Neural cell (in vitro differentiated cells): ENCODE measurements around the gene PANK2. TPM values are rescaled to one million over a fixed set of nuclear protein-coding genes. Genes with fewer than 3 reads are reported as not detected.

Source experiments
- H2AFZ ChIP-seq: fragments of 200-600, 300-800 bp; sonication (generic), shearing (Covaris generic); 2 replicates; pipeline ENCODE4 v1.6.0; 2014; ENCODE audit warnings: low read depth, mild to moderate bottlenecking, antibody characterized with exemption, low read length, moderate library complexity
- H3F3A ChIP-seq: fragments of 200-600 bp; shearing (Covaris generic); 2 replicates; pipeline ENCODE4 v1.6.1; 2016; ENCODE audit warnings: mild to moderate bottlenecking, moderate library complexity, mixed read lengths, antibody characterized with exemption, low read length; ENCODE audit not compliant: insufficient read depth, poor library complexity, severe bottlenecking
- H3K27ac ChIP-seq: fragments of 200-600, 300-800 bp; sonication (generic), shearing (Covaris generic); 2 replicates; pipeline ENCODE4 v1.5.1; 2014; ENCODE audit warnings: mild to moderate bottlenecking, low read length, moderate library complexity
- H3K27me3 ChIP-seq: fragments of 300-800, 200-600 bp; sonication (generic), shearing (Covaris generic); 2 replicates; pipeline ENCODE4 v1.6.0; 2014; ENCODE audit warnings: mild to moderate bottlenecking, low read depth, low read length, moderate library complexity; ENCODE audit not compliant: insufficient read depth
- H3K36me3 ChIP-seq: fragments of 300-800, 200-600 bp; sonication (generic), shearing (Covaris generic); 2 replicates; pipeline ENCODE4 v1.5.1; 2014; ENCODE audit warnings: mild to moderate bottlenecking, antibody characterized with exemption, low read length, moderate library complexity; ENCODE audit not compliant: insufficient read depth
- H3K4me2 ChIP-seq: fragments of 300-800, 200-600 bp; sonication (generic), shearing (Covaris generic); 2 replicates; pipeline ENCODE4 v1.6.0; 2014; ENCODE audit warnings: mild to moderate bottlenecking, low read length
- H3K4me3 ChIP-seq: fragments of 300-800, 200-600 bp; sonication (generic), shearing (Covaris generic); 2 replicates; pipeline ENCODE4 v1.5.1; 2014; ENCODE audit warnings: mild to moderate bottlenecking, low read length, moderate library complexity
- H3K79me2 ChIP-seq: fragments of 200-600 bp; shearing (Covaris generic); replicated peaks from 2 replicates; pipeline ENCODE4 v1.6.0; 2014; ENCODE audit warnings: mild to moderate bottlenecking, low read length, moderate library complexity; ENCODE audit not compliant: insufficient read depth
- H3K9ac ChIP-seq: fragments of 300-800, 200-600 bp; sonication (generic), shearing (Covaris generic); 2 replicates; pipeline ENCODE4 v1.6.1; 2016; ENCODE audit warnings: mild to moderate bottlenecking, low read length, mixed read lengths
- H3K9me2 ChIP-seq: fragments of 200-600 bp; shearing (Covaris generic); 2 replicates; pipeline ENCODE4 v1.6.1; 2016; ENCODE audit warnings: mild to moderate bottlenecking, low read length, mixed read lengths; ENCODE audit not compliant: insufficient read depth
- H3K9me3 ChIP-seq: fragments of 200-600, 300-800 bp; sonication (generic), shearing (Covaris generic); 2 replicates; pipeline ENCODE4 v1.6.1; 2016; ENCODE audit warnings: mild to moderate bottlenecking, mixed run types, low read length, moderate library complexity, mixed read lengths
- H4K20me1 ChIP-seq: fragments of 200-600 bp; shearing (Covaris generic); 2 replicates; pipeline ENCODE4 v1.6.1; 2016; ENCODE audit warnings: mild to moderate bottlenecking, mixed run types; ENCODE audit not compliant: insufficient read depth
- EP300 ChIP-seq: fragments of 450-650 bp; conservative IDR thresholded peaks from 2 replicates; pipeline ENCODE4 v1.6.1; 2014; ENCODE audit warnings: antibody characterized with exemption, mild to moderate bottlenecking, moderate library complexity; ENCODE audit not compliant: poor library complexity, severe bottlenecking
- EZH2 ChIP-seq: fragments of 200-600, 300-800 bp; shearing (Covaris generic), sonication (generic); IDR thresholded peaks from 2 replicates; pipeline ENCODE4 v1.6.1; 2014; ENCODE audit warnings: antibody characterized with exemption, low read length, borderline replicate concordance, mild to moderate bottlenecking; ENCODE audit not compliant: insufficient read depth, poor library complexity, severe bottlenecking
- MXI1 ChIP-seq: fragments of 450-650 bp; conservative IDR thresholded peaks from 2 replicates; pipeline ENCODE4 v1.6.1; 2014; ENCODE audit warnings: antibody characterized with exemption, mild to moderate bottlenecking; ENCODE audit not compliant: poor library complexity, severe bottlenecking
- POLR2AphosphoS5 ChIP-seq: IDR thresholded peaks from 2 replicates; pipeline ENCODE4 v1.6.1; 2012
- RAD21 ChIP-seq: fragments of 450-650 bp; conservative IDR thresholded peaks from 2 replicates; pipeline ENCODE4 v1.6.1; 2014; ENCODE audit warnings: antibody characterized with exemption, mild to moderate bottlenecking, moderate library complexity
- SMC3 ChIP-seq: fragments of 450-650 bp; conservative IDR thresholded peaks from 2 replicates; pipeline ENCODE4 v1.6.1; 2014; ENCODE audit warnings: antibody characterized with exemption, mild to moderate bottlenecking, moderate library complexity; ENCODE audit not compliant: poor library complexity
- TAF1 ChIP-seq: IDR thresholded peaks from 2 replicates; pipeline ENCODE4 v1.6.1; 2012; ENCODE audit warnings: low read depth
- polyA plus RNA-seq: library from polyadenylated mRNA; depleted of rRNA; stranded (reverse); fragments of >200 nt; gene quantifications from 2 replicates; pipeline ENCODE4 v1.2.3, GENCODE V29; 2014
- TF ChIP-seq, protein P1 (sequence below): IDR thresholded peaks from 2 replicates; pipeline ENCODE4 v1.6.1; 2012; ENCODE audit warnings: borderline replicate concordance
- TF ChIP-seq, protein P2 (sequence below): fragments of 450-650 bp; IDR thresholded peaks from 2 replicates; pipeline ENCODE4 v1.5.1; 2014; ENCODE audit warnings: antibody characterized with exemption, mild to moderate bottlenecking, moderate library complexity; ENCODE audit not compliant: poor library complexity, severe bottlenecking

Gene PANK2
- polyA plus RNA-seq, 1 donor from 2014 or later, result 41.7 TPM

DNA sequence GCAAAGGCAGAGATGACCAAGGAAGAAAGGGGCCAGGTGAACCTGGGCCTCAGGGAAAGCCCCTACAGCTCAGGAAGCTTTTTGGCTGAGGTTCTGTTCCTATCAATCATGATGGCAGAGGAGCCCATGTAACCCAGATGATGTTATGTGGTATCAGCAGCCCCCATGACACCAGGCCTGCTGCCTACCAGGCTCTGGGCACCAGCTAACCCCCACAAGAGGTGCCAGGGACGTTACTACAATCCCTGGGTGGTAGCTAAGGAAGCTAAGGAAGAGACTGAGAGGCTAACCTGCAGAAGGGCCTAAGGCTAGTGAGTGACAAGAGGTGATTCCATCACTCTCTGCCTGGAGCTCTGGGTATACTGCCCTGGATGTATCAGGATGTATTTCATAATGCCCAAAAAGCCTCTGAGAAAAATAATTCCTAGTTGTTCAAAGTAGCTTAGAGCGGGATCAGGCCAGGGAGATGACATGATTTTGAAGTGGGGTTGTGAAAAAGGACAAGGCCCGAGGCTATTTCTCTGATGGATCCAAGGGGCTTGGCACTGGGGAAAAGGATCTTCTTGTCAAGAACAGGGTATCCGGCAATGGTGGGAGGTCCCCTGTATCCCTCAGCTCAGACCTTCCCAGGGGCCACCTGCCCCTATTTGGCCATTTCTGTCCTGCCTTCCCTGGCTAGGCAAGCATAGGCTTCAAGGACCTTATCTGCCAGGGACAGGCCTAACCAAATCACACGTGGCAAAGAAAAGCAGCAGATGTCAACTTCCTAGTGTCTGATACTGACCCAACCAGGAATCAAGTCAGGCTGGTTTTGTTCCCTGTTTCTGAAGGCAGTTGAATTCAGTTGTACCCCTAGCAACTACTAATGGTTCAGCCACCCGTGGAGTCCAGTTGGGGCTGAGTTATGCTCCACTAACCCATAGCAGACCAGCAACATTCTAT lies 41.3 kb downstream of the PANK2 start:
- Histone ChIP-seq H3K36me3 (peaks cover 4% of the 10 kb centered on the region), H4K20me1 (no peaks in the 10 kb centered on the region), H3K4me3 (no peak overlapping the region), H3K9ac (no peak overlapping the region), H2AFZ (no peak overlapping the region), H3F3A (no peaks in the 10 kb centered on the region), H3K79me2 (no peaks in the 10 kb centered on the region), H3K9me2 (no peaks in the 10 kb centered on the region), H3K27ac (no peak overlapping the region), H3K9me3 (no peaks in the 10 kb centered on the region), H3K27me3 (no peaks in the 10 kb centered on the region), H3K4me2 (no peak overlapping the region)
- TF ChIP-seq POLR2AphosphoS5, result no peak
- no peak for TF ChIP-seq EP300

DNA sequence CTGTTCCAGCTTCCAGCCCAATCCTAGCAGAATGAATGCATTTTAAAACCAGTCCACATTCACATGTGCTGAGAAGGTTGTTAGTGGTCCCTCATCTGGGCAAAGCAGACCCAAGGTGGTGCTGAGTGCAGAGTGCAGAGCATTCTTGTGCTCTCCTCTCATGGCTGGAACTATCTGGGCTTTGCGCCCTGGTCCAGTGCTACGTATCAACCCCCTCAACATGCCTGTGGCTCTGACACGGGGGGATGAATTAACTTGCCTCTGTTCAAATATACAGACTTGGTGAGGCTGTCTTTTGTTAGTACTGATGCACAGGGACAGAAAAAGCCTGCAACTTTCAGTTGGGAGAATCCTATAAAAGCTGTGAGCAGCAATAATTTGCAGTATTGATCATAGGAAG lies 42.5 kb downstream of the PANK2 start:
- TF ChIP-seq MXI1 (no peak), EP300 (no peak), EZH2 (no peak), RAD21 (no peak), TAF1 (no peak), SMC3 (no peak), POLR2AphosphoS5 (no peak)
- TF ChIP-seq, protein P1, sequence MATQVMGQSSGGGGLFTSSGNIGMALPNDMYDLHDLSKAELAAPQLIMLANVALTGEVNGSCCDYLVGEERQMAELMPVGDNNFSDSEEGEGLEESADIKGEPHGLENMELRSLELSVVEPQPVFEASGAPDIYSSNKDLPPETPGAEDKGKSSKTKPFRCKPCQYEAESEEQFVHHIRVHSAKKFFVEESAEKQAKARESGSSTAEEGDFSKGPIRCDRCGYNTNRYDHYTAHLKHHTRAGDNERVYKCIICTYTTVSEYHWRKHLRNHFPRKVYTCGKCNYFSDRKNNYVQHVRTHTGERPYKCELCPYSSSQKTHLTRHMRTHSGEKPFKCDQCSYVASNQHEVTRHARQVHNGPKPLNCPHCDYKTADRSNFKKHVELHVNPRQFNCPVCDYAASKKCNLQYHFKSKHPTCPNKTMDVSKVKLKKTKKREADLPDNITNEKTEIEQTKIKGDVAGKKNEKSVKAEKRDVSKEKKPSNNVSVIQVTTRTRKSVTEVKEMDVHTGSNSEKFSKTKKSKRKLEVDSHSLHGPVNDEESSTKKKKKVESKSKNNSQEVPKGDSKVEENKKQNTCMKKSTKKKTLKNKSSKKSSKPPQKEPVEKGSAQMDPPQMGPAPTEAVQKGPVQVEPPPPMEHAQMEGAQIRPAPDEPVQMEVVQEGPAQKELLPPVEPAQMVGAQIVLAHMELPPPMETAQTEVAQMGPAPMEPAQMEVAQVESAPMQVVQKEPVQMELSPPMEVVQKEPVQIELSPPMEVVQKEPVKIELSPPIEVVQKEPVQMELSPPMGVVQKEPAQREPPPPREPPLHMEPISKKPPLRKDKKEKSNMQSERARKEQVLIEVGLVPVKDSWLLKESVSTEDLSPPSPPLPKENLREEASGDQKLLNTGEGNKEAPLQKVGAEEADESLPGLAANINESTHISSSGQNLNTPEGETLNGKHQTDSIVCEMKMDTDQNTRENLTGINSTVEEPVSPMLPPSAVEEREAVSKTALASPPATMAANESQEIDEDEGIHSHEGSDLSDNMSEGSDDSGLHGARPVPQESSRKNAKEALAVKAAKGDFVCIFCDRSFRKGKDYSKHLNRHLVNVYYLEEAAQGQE, result no peak
- TF ChIP-seq, protein P2, sequence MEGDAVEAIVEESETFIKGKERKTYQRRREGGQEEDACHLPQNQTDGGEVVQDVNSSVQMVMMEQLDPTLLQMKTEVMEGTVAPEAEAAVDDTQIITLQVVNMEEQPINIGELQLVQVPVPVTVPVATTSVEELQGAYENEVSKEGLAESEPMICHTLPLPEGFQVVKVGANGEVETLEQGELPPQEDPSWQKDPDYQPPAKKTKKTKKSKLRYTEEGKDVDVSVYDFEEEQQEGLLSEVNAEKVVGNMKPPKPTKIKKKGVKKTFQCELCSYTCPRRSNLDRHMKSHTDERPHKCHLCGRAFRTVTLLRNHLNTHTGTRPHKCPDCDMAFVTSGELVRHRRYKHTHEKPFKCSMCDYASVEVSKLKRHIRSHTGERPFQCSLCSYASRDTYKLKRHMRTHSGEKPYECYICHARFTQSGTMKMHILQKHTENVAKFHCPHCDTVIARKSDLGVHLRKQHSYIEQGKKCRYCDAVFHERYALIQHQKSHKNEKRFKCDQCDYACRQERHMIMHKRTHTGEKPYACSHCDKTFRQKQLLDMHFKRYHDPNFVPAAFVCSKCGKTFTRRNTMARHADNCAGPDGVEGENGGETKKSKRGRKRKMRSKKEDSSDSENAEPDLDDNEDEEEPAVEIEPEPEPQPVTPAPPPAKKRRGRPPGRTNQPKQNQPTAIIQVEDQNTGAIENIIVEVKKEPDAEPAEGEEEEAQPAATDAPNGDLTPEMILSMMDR, result no peak
- Histone ChIP-seq H3K36me3 (peaks cover 4% of the 10 kb centered on the region), H3K27ac (no peak overlapping the region), H4K20me1 (no peaks in the 10 kb centered on the region), H3K27me3 (no peaks in the 10 kb centered on the region), H3K4me3 (no peak overlapping the region), H3K4me2 (no peak overlapping the region), H3K9me3 (no peaks in the 10 kb centered on the region), H3K9ac (no peak overlapping the region), H3K9me2 (no peaks in the 10 kb centered on the region), H3K79me2 (no peaks in the 10 kb centered on the region), H3F3A (no peaks in the 10 kb centered on the region), H2AFZ (no peak overlapping the region)
